ENCODE measurements around the gene PSME1.
A peak's percentile ranks its signal among the peaks of the same experiment; 100 is the strongest.

PSME1 gene

GRCh38 chr14:24130717-24131548, 5.1 kb upstream of the PSME1 start:
- no peak for DNase-seq

- no peak for DNase-seq
These were observed 4.4 kb upstream of the PSME1 start for GRCh38 chr14:24131549-24131966.

GRCh38 chr14:24132061-24132685, 3.8 kb upstream of the PSME1 start:
- DNase-seq: no peak

- DNase-seq: no peak
These were observed 3.0 kb upstream of the PSME1 start for GRCh38 chr14:24132976-24133375.

GRCh38 chr14:24133735-24134134, 2.3 kb upstream of the PSME1 start:
- no peak for DNase-seq

GRCh38 chr14:24135584-24135833, 485 bp upstream of the PSME1 start:
- no peak for DNase-seq

GRCh38 chr14:24136684-24137528, 912 bp downstream of the PSME1 start:
- DNase-seq: peak; percentile 33

GRCh38 chr14:24137529-24138395, 1.8 kb downstream of the PSME1 start:
- no peak for DNase-seq

GRCh38 chr14:24138396-24139271, 2.6 kb downstream of the PSME1 start:
- no peak for DNase-seq

GRCh38 chr14:24139272-24139934, 3.4 kb downstream of the PSME1 start:
- DNase-seq: peak; percentile 49

- DNase-seq: peak; percentile 100
These were observed 5.3 kb downstream of the PSME1 start, which contains the start of gene EMC9 for GRCh38 chr14:24141097-24141880. Gene EMC9 (minus strand): TSS chr14:24141591. CDS start chr14:24141304, 287 bp downstream.

GRCh38 chr14:24143511-24143910, 7.5 kb downstream of the PSME1 start:
- no peak for DNase-seq

GRCh38 chr14:24144451-24144850, 8.5 kb downstream of the PSME1 start:
- no peak for DNase-seq

- DNase-seq: no peak
These were observed 9.2 kb downstream of the PSME1 start for GRCh38 chr14:24145219-24145618.

GRCh38 chr14:24145690-24146452, 9.9 kb downstream of the PSME1 start:
- DNase-seq: no peak

GRCh38 chr14:24146453-24146977, 10.5 kb downstream of the PSME1 start, which contains the start of gene PSME2:
Gene PSME2 (minus strand): TSS chr14:24146610. CDS start chr14:24146581, 29 bp downstream.
- DNase-seq: peak; percentile 97

- DNase-seq: peak; percentile 99
These were observed 11.2 kb downstream of the PSME1 start, which contains the start of gene RNF31 for GRCh38 chr14:24146978-24147760. Gene RNF31 (plus strand): TSS chr14:24147498. CDS start chr14:24147699, 201 bp downstream.

All from activated CD4-positive, alpha-beta T cell treated with anti-CD3 and anti-CD28 coated beads, Interleukin-2, Interleukin-6, amounts not matched to agents 100 ng/mL and 50 ng/mL, durations not matched to agents 16 hours and 8 hours (primary cell).